Heart left ventricle (tissue), 16 donors: ENCODE measurements around the gene C5. TPM values are rescaled to one million over a fixed set of nuclear protein-coding genes. Genes with fewer than 3 reads are reported as not detected.
A peak's percentile ranks its signal among the peaks of the same experiment; 100 is the strongest.

Experiments used
- ATAC-seq, 4 donors: fragments of 200-7000 bp; cut with Tn5 transposase; one replicate each; pipeline ENCODE4 v1.9.1; 2020 to 2022; ENCODE audit warnings: moderate library complexity in 4 of 4, mild to moderate bottlenecking in 3 of 4, moderate number of reproducible peaks in 1 of 4
- DNase-seq, 5 donors: peaks; one replicate each; pipeline ENCODE4 v3.0.0-alpha.2; 2020
- H3K27ac ChIP-seq, 12 donors: fragments of 200-600 bp; sonication (generic) in 4 of 12; one replicate each; pipeline versions ENCODE4 v1.5.0 to v1.8.0; 2016 to 2022; ENCODE audit warnings: mild to moderate bottlenecking in 2 of 12
- H3K27me3 ChIP-seq, 9 donors: fragments of 200-600 bp; sonication (generic) in 2 of 9; one replicate each; pipeline versions ENCODE4 v1.5.1 to v1.8.0; 2016 to 2022; ENCODE audit warnings: mild to moderate bottlenecking in 3 of 9
- H3K36me3 ChIP-seq, 9 donors: fragments of 200-600 bp; sonication (generic) in 2 of 9; one replicate each; pipeline versions ENCODE4 v1.5.0 to v1.8.0; 2018 to 2022; ENCODE audit warnings: mild to moderate bottlenecking in 2 of 9
- H3K4me1 ChIP-seq, 12 donors: fragments of 200-600 bp; sonication (generic) in 4 of 12; one replicate each; pipeline versions ENCODE4 v1.5.0 to v1.8.0; 2016 to 2022; ENCODE audit warnings: mild to moderate bottlenecking in 3 of 12
- H3K4me3 ChIP-seq, 12 donors: fragments of 200-600 bp; sonication (generic) in 4 of 12; one replicate each; pipeline versions ENCODE4 v1.5.0 to v1.8.0; 2017 to 2022; ENCODE audit warnings: mild to moderate bottlenecking in 9 of 12, moderate library complexity in 4 of 12
- H3K9me3 ChIP-seq, 12 donors: fragments of 200-600 bp; sonication (generic) in 4 of 12; one replicate each; pipeline versions ENCODE4 v1.5.0 to v1.8.0; 2016 to 2022; ENCODE audit warnings: mild to moderate bottlenecking in 1 of 12
- CTCF ChIP-seq, 12 donors: fragments of 200-600 bp; sonication (generic) in 4 of 12; IDR thresholded peaks; one replicate each; pipeline versions ENCODE4 v1.5.0 to v1.8.0; 2018 to 2022; ENCODE audit warnings: antibody characterized with exemption in 12 of 12, mild to moderate bottlenecking in 5 of 12
- POLR2A ChIP-seq, 2 donors: fragments of 450-650 bp; IDR thresholded peaks; one replicate each; pipeline ENCODE4 v1.6.1; 2017; ENCODE audit warnings: antibody characterized with exemption in 2 of 2, mild to moderate bottlenecking in 2 of 2, moderate library complexity in 2 of 2
- WGBS, 4 donors: extraction: QIAGEN DNeasy Blood & Tissue Kit in 2 of 4; methylation state at CpG; one replicate each; pipeline versions ENCODE4 v1.1.5 to v1.1.7; 2013 to 2018; 5-methylcytosine and 5-hydroxymethylcytosine counted together
- intact Hi-C, 10 donors: fragments of 100-400 bp; cut with DNase I; formaldehyde crosslinking; loops; one replicate each; pipeline versions ENCODE4 v1.11.1 to v1.14.2; 2022
- polyA plus RNA-seq, 2 donors: library from polyadenylated mRNA; stranded (reverse); fragments of 200-250 nt; gene quantifications; one replicate each; pipeline ENCODE4 v1.2.3, GENCODE V29; 2013
- total RNA-seq, 9 donors: library from RNA; depleted of rRNA in 2 of 9; stranded (reverse); fragments of >200 nt in 2 of 9; fragmentation: NEBNext Ultra II Directional in 3 of 9; extraction: Animal tissue kit (Norgen Biotek cat#: 25700) in 3 of 9; gene quantifications; one replicate each; pipeline versions ENCODE4 v1.1.0 to v1.2.4, GENCODE V29; 2016 to 2023
- donor health status: ischemic (EF 13 %, LVEDD 7.1; RV severe dilation, severe dysfunction).
- donor health status: healthy with polysubstance abuse.
- donor health status: DM: no; HTN: yes; CAD: no.
- donor health status: DM: no; HTN: no; CAD: no.
- donor health status: ischemic (EF 25% LVEDD 6.9; RV normal size, moderate dysfunction).
- donor health status: ischemic (EF 25% LVEDD 5.7; RV mildly dilated, moderate dysfunction).
- donor health status: healthy.
- donor health status: DM: yes; HTN: yes; CAD: no.
- donor health status: ischemic (EF 35%, LVEDD 5.7; RV mildly dilated, moderate dysfunction).
- donor health status: nonischemic (EF 11% LVEDD 7.7; RV severe dilation, severe dysfunction).
- donor health status: DM: yes; HTN: yes; CAD: no.
- donor health status: PGD.
- donor health status: ischemic (EF 29% LVEDD 5.4; RV normal size, mild dysfunction).
- donor health status: nonischemic (EF 23%, LVEDD 6.1; RV moderate dilation, normal function).

Gene C5
- total and polyA plus RNA-seq, 11 donors, result 0.32 to 1.8 (median 0.54) TPM

- H3K4me3 ChIP-seq, result no peak overlapping the region
- no peaks in the 10 kb centered on the region for H3K9me3 ChIP-seq
- peaks cover 0 to 12% (median 0%) of the 10 kb centered on the region in 9 donors for H3K36me3 ChIP-seq
- no peak for DNase-seq
- H3K27ac ChIP-seq, result no peak overlapping the region
- intact Hi-C loops, result no loop called here
- no peaks in the 10 kb centered on the region for H3K27me3 ChIP-seq
- WGBS, 4 donors, result 93 to 97% (median 95%) methylated on average over 3 of the region's 3 CpGs
- H3K4me1 ChIP-seq, result no peaks in the 10 kb centered on the region
- no peak for ATAC-seq
- TF ChIP-seq CTCF (IDR thresholded peaks at IDR 0.05) (no peak), POLR2A (IDR thresholded peaks at IDR 0.05) (no peak)
Observed at GRCh38 chr9:120956862-120957261, 93.2 kb downstream of the C5 start.

GRCh38 chr9:120951960-120952618 lies 98.0 kb downstream of the C5 start:
- 93 to 95% (median 94%) methylated on average over 9 of the region's 9 CpGs for WGBS, 4 donors
- Histone ChIP-seq H3K27me3 (no peaks in the 10 kb centered on the region), H3K9me3 (no peaks in the 10 kb centered on the region), H3K27ac (no peak overlapping the region), H3K4me1 (peaks cover 0 to 5% (median 0%) of the 10 kb centered on the region in 12 donors), H3K4me3 (no peak overlapping the region), H3K36me3 (peaks cover 0 to 1% (median 0%) of the 10 kb centered on the region in 9 donors)
- intact Hi-C loops, result no loop called here
- ATAC-seq (no peak), DNase-seq (no peak)
- TF ChIP-seq CTCF (IDR thresholded peaks at IDR 0.05) (no peak), POLR2A (IDR thresholded peaks at IDR 0.05) (no peak)

- Histone ChIP-seq H3K36me3 (no peaks in the 10 kb centered on the region), H3K4me1 (peaks cover 0 to 8% (median 0%) of the 10 kb centered on the region in 12 donors), H3K27ac (peak overlapping the region in 1 of 12 donors; percentile 12), H3K9me3 (no peaks in the 10 kb centered on the region), H3K27me3 (no peaks in the 10 kb centered on the region), H3K4me3 (no peak overlapping the region)
- intact Hi-C loops, result no loop called here
- WGBS, 4 donors, result 62 to 73% (median 68%) methylated on average over 8 of the region's 8 CpGs
- ATAC-seq (peak in 1 of 4 donors; percentile 53), DNase-seq (no peak)
- TF ChIP-seq POLR2A (IDR thresholded peaks at IDR 0.05), result no peak
- TF ChIP-seq CTCF (IDR thresholded peaks at IDR 0.05), result no peak
Observed at GRCh38 chr9:120950421-120951388, 99.4 kb downstream of the C5 start.

- DNase-seq (no peak), ATAC-seq (no peak)
- no peak overlapping the region for H3K4me3 ChIP-seq
- peaks cover 0 to 8% (median 0%) of the 10 kb centered on the region in 12 donors for H3K4me1 ChIP-seq
- H3K27me3 ChIP-seq, result no peaks in the 10 kb centered on the region
- no peak for TF ChIP-seq POLR2A (IDR thresholded peaks at IDR 0.05)
- no peak for TF ChIP-seq CTCF (IDR thresholded peaks at IDR 0.05)
- H3K9me3 ChIP-seq, result no peaks in the 10 kb centered on the region
- intact Hi-C loops, result no loop called here
- no peaks in the 10 kb centered on the region for H3K36me3 ChIP-seq
- 85 to 94% (median 87%) methylated on average over 2 of the region's 2 CpGs for WGBS, 4 donors
- H3K27ac ChIP-seq, result no peak overlapping the region
Observed at GRCh38 chr9:120949290-120949689, 100.8 kb downstream of the C5 start.
